CD4-positive, alpha-beta T cell treated with Interleukin-10 for 1 hour (primary cell): ENCODE data around the gene CACNA2D1.
"Not testable (repeated sequence)": the region's sequence is repeated elsewhere in the genome, so short reads cannot be mapped to it uniquely, and the experiment has no call there.

Experiments
- DNase-seq: peaks from one replicate; pipeline ENCODE4 v3.0.0-alpha.2; 2020

The CACNA2D1 gene

DNA sequence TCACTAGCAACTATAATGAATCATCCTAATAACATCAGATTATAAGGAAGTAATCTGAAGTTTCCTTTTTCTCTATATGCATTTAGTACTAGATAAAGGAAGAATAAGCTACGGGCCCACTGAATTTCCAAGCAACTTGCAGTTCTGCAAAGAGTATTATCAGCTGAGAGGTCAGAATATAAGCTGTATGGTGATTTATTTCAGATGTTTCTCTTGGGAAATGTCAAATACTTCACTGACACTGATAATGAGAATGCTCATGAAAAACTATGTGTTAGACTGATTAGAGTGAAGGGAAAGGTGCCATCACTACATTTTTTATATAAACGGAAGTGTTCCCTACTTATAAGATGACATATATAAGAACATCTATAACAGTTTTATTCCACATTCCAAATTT is 422.5 kb downstream of the CACNA2D1 start:
- DNase-seq, result no peak

DNA sequence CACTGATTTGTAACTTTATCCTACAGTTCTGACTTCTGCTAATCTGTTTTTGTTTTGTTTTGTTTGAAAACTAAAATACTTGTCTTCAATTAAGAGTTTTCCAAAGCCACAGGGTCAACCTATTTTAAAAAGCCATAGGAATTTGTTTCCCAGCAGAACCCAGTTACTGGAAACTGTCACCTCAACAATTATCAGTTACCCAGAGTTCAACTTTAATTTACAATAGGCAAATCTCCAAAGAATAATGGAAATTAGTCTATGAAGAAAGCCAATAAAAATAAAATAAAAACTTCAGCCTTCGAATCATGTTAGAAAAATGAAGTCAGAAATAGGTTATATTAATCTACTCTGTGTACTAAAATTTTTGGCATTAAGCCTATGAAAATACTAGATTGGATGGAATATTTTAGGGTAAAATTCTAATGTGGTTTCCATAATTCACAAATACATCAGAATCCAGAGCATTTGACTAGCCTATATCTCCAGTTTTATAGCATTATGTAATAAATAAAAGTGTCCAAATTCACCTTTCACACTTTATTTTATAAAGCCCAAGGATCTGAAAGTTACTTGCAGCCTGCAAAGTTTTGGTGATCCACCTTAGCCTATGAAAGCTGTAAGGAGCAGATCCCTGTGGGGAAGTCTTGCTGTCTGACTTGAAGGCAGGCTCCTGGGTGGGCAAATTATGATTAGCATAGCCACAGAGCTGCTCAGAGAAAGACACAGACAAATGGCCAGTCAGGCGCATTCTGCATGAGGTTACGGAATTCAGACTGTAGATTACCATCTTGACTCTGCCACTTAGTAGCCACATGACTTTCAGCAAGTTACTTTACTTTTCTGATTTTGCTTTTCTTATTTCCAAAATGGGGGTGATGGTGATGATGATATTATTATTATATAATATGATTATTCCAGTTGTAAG is 423.8 kb downstream of the CACNA2D1 start:
- DNase-seq, result no peak

- DNase-seq, result no peak
These were observed 425.4 kb downstream of the CACNA2D1 start for GRCh38 chr7:82018226-82018625.

- DNase-seq, result no peak
These were observed 426.1 kb downstream of the CACNA2D1 start for GRCh38 chr7:82017334-82017943.

DNA sequence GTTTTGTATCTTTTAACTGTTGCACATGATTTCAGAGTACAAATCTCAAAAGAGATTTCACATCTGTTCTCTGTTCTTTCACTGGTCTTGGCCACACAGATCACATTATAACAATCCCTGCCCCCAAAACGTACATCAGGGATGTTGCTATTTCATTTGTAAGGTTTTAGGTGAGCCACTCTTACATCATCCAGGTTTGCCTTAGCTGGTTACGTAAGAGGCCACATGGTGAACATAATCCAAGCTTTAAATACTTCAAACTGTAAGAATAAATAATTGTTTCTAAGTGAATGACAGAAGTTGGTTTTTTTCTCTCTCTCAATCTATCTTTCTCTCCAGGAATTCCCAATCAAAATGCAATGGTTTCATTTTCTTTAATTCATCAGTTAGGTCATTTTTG is 427.8 kb downstream of the CACNA2D1 start:
- no peak for DNase-seq

GRCh38 chr7:82014574-82014973 is 429.0 kb downstream of the CACNA2D1 start:
- DNase-seq, result not testable (repeated sequence)

- DNase-seq, result no peak
These were observed 431.1 kb downstream of the CACNA2D1 start for GRCh38 chr7:82012453-82012852.

DNA sequence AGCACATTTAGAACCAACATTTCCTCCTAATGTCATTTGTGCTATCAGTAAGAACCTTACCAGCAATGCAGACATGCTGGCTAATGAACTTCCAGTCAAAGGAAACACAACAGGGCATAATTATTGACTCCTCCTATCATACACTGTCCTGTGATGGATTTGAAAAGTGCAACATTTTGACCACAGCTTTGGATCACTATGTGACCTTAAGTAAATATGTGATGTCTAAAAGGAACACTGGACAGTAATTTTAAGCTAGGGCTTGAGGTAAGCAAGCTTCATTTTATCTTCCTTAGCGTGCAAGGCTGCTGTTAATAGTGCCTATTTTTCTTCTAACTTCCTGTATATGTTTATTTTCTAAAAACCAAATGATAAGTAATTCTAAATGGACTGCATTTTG is 433.2 kb downstream of the CACNA2D1 start:
- DNase-seq, result no peak

DNA sequence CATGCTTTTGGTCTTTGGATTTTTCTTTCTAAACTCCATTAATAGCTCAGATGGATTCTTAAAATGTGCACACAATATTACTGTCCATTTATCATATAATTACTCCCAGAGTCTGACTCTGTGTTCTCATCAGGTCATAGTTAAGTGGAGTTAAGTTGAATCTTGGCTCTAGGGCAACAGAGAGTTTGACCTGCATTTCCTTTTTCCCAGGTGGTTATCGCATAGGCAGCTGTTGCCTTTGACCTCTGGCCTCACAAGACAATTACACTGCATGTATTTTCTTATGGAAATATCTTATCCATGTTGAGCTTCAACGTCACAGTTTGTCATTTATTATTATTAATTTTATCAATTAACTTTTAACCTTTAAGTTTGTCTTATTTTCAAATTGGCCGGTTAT is 436.3 kb downstream of the CACNA2D1 start:
- no peak for DNase-seq

- DNase-seq, result no peak
These were observed 438.5 kb downstream of the CACNA2D1 start for GRCh38 chr7:82005056-82005455.

DNA sequence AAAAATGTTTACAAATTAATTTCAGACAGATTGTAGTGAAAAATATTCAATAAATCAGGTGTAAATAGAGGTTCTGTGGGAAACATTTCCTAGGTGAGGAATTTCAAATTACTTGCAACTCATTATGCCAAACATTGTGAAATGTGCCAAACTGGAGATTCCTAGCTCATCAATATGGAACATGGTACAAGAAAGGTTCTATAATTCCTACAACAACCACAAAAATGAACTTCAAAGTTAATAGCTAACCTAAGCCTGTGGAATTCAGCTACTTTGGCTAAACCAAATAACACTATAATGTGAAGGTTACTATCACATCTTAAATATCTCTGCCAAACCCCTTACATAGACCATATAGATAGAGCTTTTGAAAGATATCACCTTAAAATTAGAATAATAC is 450.4 kb downstream of the CACNA2D1 start:
- no peak for DNase-seq

DNA sequence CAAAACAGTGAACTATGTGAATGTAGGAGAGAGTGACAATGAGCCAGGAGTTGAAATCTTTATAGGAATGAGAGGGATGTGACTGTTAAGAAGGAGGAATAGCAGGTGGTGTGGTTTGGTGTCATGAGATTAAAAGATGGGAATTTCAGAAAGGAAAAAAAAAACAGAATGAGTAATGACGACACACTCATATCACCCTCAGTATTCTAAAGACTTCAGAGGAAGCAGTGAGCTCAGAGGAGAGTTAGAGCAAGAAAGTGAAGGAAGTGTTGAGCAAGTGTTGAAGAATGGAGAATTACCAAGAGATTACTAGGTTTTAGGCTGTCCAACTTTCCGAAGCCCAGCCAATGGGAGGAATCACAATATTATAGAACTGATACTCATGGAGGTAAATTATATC is 453.2 kb downstream of the CACNA2D1 start:
- no peak for DNase-seq

DNA sequence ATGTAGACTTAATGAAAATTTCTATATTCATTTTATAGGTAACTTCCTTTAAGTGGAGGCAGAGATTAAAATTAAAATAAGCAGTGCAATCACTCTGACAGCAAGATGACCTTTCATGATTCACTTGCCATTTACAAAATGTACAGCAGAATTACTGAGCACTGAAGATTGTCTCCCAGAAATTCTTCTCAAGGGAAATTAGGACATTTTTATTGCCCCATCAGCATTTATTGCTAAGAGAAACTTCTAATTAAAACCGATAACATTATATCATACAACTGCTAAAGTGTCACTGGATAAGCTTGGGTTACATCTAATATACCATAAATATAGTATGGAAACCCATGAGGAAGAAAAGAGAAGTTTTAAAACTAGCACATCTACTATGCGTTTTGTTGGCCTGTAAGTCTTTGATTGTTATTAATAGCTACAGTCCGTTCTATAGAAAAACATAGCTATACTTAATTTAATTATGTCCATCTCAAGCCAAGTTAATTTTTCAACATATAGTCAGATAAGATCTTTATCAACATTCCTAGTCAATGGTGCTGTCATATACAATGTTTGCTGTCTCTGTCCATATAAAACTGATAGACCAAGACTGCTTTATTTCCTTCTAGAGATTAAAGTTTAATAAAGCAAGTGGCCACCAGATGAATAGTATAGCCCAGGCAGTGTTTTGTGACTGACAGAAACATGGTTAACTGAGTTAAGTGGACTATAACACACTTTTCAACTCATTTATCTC is 456.7 kb downstream of the CACNA2D1 start:
- no peak for DNase-seq

DNA sequence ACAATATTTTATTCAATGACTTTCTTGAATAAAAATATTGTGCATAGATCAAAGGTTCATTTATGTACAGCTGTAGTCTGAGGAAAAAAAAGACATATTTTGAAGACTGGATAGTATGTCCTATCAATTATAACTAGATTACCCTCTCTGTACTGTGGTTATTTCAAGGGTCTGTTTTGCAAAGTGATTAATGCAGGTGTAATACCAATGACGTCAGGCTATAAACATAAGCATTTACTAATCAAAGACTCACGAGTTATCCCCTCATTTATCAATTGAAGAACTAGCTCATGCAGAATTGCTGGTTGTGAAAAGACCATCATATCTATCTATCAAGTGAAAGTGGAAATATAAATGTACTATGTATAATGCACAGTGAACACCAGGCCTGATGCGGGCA is 460.2 kb downstream of the CACNA2D1 start:
- no peak for DNase-seq

DNA sequence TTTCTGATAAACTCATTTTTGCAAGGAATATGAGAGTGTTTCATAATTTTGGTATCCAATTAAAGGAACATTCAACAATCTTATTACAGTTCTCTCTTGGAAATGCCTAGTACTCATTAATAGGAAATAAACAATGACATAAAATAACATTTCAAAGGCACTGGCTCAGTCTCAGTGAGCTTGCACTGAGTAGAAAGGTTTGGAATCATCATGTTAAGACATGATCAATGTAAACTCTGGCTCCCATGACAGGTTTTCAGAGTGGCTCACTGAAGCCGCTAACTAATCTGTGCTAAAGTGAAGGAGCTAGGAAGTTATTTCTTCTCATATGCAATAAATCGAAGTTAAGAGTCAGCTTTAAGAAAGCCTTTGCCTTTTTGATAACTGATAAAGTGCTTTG is 470.5 kb downstream of the CACNA2D1 start:
- DNase-seq, result no peak

- DNase-seq, result no peak
These were observed 483.6 kb downstream of the CACNA2D1 start for GRCh38 chr7:81960026-81960425.

- no peak for DNase-seq
These were observed 486.1 kb downstream of the CACNA2D1 start for GRCh38 chr7:81957517-81957916.

- DNase-seq, result no peak
These were observed 487.1 kb downstream of the CACNA2D1 start for GRCh38 chr7:81956520-81956919.

GRCh38 chr7:81949306-81949705 is 494.3 kb downstream of the CACNA2D1 start:
- no peak for DNase-seq

DNA sequence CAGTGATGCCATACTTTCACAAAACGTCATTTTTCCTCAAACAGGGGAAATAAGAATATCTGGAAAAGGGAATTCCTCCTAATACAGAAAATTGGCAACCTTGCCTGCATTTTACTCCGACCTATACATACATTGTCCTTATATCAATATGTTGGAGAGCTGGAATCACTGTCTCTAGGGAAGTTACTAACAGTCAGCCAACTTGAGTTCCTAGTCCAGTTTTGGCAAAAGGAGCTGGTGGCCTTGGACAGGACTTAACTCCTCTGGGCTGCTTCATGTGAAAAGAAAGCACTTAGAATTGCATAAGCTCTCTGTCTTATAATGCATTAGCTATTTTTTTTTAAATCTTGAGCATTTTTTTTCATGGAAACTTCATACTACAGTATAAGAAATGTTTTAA is 499.5 kb downstream of the CACNA2D1 start:
- DNase-seq, result no peak

GRCh38 chr7:81937091-81937490 is 506.5 kb downstream of the CACNA2D1 start:
- DNase-seq, result no peak

DNA sequence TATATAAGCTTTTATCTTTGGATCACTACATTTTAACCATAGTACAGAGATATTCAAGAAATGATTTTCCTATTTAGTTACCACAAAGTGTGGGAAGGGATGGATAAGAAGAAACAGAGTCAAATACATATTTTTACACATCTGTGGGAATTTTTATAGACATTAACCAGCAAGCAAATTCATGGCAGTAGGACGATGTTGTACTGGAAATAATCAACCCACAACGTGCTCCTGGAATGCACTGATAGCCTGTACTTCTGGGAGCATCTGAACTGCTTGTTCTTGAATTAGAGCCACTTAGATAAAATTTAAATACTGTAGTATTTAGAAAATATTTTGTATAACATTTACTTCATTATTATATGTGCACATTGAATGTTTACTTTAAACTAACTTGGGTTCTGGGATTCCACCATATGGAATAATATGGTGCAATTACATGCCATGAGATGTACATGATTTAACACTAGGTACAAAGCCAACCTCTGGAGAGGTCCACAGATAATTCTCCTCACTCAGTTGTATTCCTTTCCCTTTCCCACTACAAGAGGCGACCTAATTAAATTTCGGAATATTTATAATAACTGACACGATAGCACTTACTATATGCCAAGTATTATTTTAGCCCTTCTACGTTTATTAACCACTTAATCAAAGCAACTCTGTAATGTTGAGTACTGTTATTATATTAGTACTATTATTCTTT is 508.8 kb downstream of the CACNA2D1 start:
- no peak for DNase-seq

DNA sequence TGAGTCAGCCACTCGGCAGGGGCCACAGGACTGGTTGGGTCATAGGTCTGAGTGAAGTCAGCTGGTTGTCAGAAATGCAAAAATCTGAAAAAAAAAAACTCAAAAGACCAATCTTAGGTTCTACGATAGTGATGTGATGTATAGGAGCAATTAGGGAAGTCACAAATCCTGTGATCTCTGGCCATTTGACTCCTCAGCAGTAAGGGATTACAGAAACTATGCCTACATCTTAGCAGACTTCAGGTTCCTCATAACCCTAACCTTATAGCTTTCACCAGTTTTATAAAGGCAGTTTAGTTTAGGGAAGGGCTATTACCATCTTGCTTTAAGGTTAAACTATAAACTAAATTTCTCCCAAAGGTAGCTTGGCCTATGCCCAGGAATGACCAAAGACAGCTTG is 510.6 kb downstream of the CACNA2D1 start:
- DNase-seq, result no peak
